Stimulated activated CD8-positive, alpha-beta memory T cell treated with anti-CD3 and anti-CD28 coated beads, Interleukin-4, amount 100 ng/mL, for 24 hours (primary cell): ENCODE results near the gene MEOX1.
"Not testable (repeated sequence)": the region's sequence is repeated elsewhere in the genome, so short reads cannot be mapped to it uniquely, and the experiment has no call there.

Source experiments
- DNase-seq: peaks from one replicate; pipeline ENCODE4 v3.0.0-alpha.2; 2020; ENCODE audit warnings: low read depth

The MEOX1 gene

GRCh38 chr17:43616852-43617251 lies 44.9 kb downstream of the MEOX1 start:
- DNase-seq = no peak

DNA sequence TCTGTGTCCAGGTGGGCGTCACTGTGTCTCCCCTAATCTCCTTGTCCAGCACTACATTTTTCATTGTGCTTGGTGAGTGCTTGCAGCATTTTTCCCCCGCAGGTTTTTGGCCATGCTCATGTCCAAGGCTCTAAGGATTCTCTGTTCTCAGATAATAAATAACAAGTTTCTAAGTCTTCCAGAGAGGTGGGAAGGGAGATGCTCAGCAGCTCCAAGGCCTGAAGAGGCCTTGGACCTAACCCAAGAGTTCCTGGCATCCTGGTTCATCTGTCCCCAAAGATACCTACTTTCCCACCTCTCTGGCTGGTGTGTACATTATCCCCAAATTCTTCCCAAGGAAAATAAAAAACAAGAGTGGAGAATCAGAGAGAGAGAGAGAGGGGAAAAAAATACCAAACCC lies 45.3 kb downstream of the MEOX1 start:
- no peak for DNase-seq

DNA sequence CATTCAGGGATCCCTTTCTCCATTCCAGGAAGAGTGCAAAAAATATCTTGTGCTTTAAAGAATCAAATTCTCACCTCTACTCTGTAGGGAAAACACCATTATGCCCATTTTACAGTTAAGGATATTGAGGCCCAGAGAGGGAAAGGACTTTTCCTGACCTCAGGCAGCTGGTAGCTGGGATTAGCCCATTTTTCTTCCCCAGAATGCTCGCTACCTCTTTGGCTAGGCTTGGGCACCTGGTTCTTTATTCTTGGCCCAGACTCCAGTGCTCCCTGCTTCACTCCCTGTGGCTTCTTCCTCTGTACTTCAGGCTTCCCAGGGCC lies 45.7 kb downstream of the MEOX1 start:
- no peak for DNase-seq

GRCh38 chr17:43615330-43616028 lies 46.2 kb downstream of the MEOX1 start:
- DNase-seq = no peak

- no peak for DNase-seq
These were observed 47.2 kb downstream of the MEOX1 start for GRCh38 chr17:43614561-43614960.

DNA sequence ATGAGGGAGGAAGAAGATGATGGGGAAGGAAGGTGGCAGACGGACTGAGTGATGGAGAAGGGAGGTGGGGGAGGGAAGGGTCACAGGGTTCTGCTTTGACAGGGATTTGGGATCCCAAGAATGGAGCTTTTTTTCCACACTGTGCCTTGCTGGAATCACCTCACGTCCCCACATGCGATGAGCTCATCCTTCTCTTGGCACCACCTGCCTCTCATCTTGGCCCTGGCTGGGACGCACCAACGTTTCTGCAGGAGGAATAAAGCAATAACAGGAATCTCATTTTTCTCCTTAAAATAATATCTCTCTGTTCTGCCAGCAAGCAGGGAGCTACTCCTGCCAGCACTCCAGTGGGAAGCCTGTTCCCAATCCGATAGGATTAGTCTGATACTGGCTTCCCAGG lies 47.8 kb downstream of the MEOX1 start:
- no peak for DNase-seq

- no peak for DNase-seq
These were observed 49.2 kb downstream of the MEOX1 start for GRCh38 chr17:43612515-43612914.

DNA sequence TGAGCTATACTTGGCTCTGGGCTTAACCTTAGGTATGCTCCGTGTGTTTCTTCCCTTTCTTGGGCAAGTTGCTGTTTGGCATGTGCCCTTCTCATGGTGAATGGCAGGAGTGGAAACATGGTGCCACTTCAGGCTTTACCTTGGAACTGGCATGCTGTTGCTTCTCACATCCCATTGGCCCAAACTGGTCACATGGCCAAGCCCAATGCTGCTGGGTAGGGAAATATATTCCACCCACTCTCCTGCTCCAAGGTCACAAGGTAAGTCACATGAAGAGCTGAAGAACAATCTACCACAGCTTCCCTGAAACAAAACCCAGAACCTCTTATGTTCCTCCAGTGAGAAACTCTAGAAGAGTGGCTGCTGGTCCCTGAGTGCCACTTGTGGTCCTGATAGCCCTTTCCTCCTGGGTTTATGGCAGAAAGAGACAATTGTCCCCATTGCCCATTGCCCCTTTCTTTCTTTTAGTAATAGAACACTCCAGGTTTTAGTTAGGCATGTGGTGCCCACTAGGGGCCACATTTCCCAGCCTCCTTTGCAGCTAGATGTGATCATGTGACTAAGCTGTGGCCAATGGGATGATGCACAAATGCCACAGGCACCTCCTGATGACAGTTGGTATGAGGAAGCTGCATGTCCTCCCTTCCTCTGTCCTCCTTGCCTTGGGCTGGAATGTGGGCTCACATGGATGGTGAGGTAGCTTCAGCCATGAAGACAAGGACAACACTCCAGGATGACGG lies 50.3 kb downstream of the MEOX1 start:
- no peak for DNase-seq

- no peak for DNase-seq
These were observed 51.9 kb downstream of the MEOX1 start for GRCh38 chr17:43609613-43610385.

DNA sequence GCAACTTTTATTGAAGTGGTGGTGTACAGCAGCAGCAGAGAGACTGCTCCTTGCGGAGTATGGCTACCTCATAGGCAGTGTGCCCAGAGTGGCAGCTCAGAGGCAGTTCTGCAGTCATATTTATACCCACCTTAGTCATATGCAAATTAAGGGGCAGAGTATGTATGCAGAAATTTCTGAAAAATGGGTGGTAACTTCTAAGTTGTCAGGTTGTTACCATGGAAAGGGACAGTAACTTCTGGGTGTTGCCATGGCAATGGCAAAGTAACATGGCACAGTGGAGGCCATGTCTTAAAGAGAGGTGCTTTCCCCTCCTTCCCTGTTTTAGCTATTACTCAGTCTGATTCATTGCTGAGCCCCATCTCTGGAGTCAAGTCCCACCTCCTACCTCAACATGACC lies 53.4 kb downstream of the MEOX1 start:
- peak; percentile 2 for DNase-seq

- no peak for DNase-seq
These were observed 57.2 kb downstream of the MEOX1 start for GRCh38 chr17:43604549-43604948.

- no peak for DNase-seq
These were observed 58.4 kb downstream of the MEOX1 start for GRCh38 chr17:43603321-43603720.

DNA sequence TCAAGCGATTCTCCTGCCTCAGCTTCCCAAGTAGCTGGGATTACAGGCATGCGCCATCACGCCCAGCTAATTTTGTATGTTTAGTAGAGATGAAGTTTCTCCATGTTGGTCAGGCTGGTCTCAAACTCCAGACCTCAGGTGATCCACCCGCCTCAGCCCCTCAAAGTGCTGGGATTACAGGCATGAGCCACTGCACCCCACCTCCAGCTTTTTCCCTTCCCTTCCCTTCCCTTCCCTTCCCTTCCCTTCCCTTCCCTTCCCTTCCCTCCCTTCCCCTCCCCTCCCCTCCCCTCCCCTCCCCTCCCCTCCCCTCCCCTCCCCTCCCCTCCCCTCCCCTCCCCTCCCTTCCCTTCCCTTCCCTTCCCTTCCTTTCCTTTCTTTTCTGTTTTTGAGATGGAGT lies 59.2 kb downstream of the MEOX1 start:
- DNase-seq = not testable (repeated sequence)

- DNase-seq = no peak
These were observed 60.3 kb downstream of the MEOX1 start for GRCh38 chr17:43601280-43602039.

DNA sequence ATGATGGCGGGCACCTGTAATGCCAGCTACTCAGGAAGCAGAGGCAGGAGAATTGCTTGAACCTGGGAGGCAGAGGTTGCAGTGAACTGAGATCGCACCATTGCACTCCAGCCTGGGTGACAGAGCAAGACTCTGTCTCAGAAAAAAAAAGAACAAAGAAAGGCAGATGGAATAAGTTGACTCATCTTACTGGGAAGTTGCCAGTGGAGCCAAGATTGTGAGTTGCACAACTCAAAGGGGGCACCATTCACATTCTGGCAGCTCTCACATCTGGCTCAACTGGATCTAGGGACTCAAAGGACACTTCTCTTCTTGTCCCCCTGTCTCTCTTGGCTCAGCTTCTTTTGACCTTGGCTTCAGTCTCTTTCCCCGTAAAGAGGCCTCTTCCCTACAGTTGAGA lies 61.9 kb downstream of the MEOX1 start:
- DNase-seq = no peak

GRCh38 chr17:43599046-43599395 lies 62.7 kb downstream of the MEOX1 start:
- DNase-seq = no peak

- DNase-seq = no peak
These were observed 63.2 kb downstream of the MEOX1 start for GRCh38 chr17:43598357-43599045.

DNA sequence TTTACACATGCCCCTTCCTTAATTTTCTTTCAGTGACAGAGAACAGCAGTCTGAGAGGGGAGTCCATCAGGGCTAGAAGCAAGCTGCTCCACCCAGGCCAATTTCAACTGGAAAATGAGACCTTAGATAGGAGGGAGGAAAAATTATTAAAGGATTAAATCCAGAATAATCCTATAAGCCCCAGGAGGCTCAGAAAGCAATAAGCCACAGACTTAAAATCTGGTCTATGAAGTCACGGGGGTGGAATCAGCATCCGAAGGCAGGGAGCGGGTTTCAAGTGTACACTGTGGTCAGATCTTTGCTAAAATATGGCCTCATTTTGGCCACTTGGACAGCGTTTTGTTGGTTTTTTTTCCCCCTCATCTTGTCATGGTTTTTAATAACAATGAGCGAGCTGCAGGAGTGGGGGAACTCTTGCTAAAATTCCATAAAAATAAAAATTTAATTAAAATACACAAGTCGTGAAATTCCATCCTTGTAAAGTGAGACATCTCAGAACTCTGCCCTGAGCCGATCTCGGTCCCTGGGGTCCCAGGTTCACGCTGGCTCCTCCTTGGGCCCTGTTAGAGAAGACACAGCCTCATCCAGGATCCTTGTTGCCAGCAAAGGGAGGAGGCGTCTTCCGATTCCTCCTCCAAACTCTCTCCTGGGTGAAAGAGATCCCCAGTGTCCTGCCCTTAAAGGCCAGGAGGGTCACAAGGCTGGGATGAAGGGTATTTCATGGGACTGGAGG lies 63.9 kb downstream of the MEOX1 start:
- DNase-seq = no peak

GRCh38 chr17:43595466-43595865 lies 66.3 kb downstream of the MEOX1 start:
- DNase-seq = no peak

GRCh38 chr17:43591779-43592562 lies 69.8 kb downstream of the MEOX1 start:
- no peak for DNase-seq
